ENCODE measurements around the gene COX7B2.
A peak's percentile ranks its signal among the peaks of the same experiment; 100 is the strongest.

The COX7B2 gene

GRCh38 chr4:46850026-46850425, 59.0 kb downstream of the COX7B2 start:
- ATAC-seq: no peak
- TF ChIP-seq ZNF8 (CRISPR knock-in tag; IDR thresholded peaks at IDR 0.05) (no peak), TCF4 (CRISPR knock-in tag; IDR thresholded peaks at IDR 0.05; ENCODE audit: borderline replicate concordance) (no peak)

GRCh38 chr4:46844325-46844917, 64.6 kb downstream of the COX7B2 start:
- peak; percentile 57; the same call in 2 of the 3 replicates for ATAC-seq

GRCh38 chr4:46839128-46839527, 69.9 kb downstream of the COX7B2 start:
- ATAC-seq: no peak
- TF ChIP-seq RARB (CRISPR knock-in tag; IDR thresholded peaks at IDR 0.05): no peak
- no peak for TF ChIP-seq CSDC2 (CRISPR knock-in tag; IDR thresholded peaks at IDR 0.05)
- TF ChIP-seq ZFP3 (CRISPR knock-in tag; IDR thresholded peaks at IDR 0.05): no peak
- TF ChIP-seq ARNTL (CRISPR knock-in tag; IDR thresholded peaks at IDR 0.05; ENCODE audit: borderline replicate concordance, low read depth): no peak
- TF ChIP-seq TOX (CRISPR knock-in tag; IDR thresholded peaks at IDR 0.05; ENCODE audit: borderline replicate concordance): no peak
- no peak for TF ChIP-seq ZNF70 (CRISPR knock-in tag; IDR thresholded peaks at IDR 0.05)
- no peak for TF ChIP-seq GLIS3 (CRISPR knock-in tag; IDR thresholded peaks at IDR 0.05)
- TF ChIP-seq OSR1 (CRISPR knock-in tag; IDR thresholded peaks at IDR 0.05): no peak
- TF ChIP-seq SNAI2 (CRISPR knock-in tag; IDR thresholded peaks at IDR 0.05): no peak
- no peak for TF ChIP-seq CREB5 (CRISPR knock-in tag; IDR thresholded peaks at IDR 0.05; ENCODE audit: low read depth)

More at GRCh38 chr4:46844325-46844917, 64.6 kb downstream of the COX7B2 start:
- no peak for TF ChIP-seq OSR1 (CRISPR knock-in tag; IDR thresholded peaks at IDR 0.05)

GRCh38 chr4:46837639-46838038, 71.4 kb downstream of the COX7B2 start:
- TF ChIP-seq TCF4 (CRISPR knock-in tag; IDR thresholded peaks at IDR 0.05; ENCODE audit: borderline replicate concordance) (no peak), ZFP30 (CRISPR knock-in tag; IDR thresholded peaks at IDR 0.05) (no peak), ZNF8 (CRISPR knock-in tag; IDR thresholded peaks at IDR 0.05) (no peak), OSR1 (CRISPR knock-in tag; IDR thresholded peaks at IDR 0.05) (no peak), CREB5 (CRISPR knock-in tag; IDR thresholded peaks at IDR 0.05; ENCODE audit: low read depth) (no peak), TOX (CRISPR knock-in tag; IDR thresholded peaks at IDR 0.05; ENCODE audit: borderline replicate concordance) (no peak), ARNTL (CRISPR knock-in tag; IDR thresholded peaks at IDR 0.05; ENCODE audit: borderline replicate concordance, low read depth) (no peak), PATZ1 (CRISPR knock-in tag; IDR thresholded peaks at IDR 0.05; ENCODE audit: borderline replicate concordance) (no peak), ZC3H10 (CRISPR knock-in tag; IDR thresholded peaks at IDR 0.05) (no peak), CSRNP3 (CRISPR knock-in tag; IDR thresholded peaks at IDR 0.05) (no peak), ZNF70 (CRISPR knock-in tag; IDR thresholded peaks at IDR 0.05) (no peak), ESRRG (CRISPR knock-in tag; IDR thresholded peaks at IDR 0.05) (no peak), PPARA (CRISPR knock-in tag; IDR thresholded peaks at IDR 0.05; ENCODE audit: borderline replicate concordance) (no peak), CSDC2 (CRISPR knock-in tag; IDR thresholded peaks at IDR 0.05) (no peak), POU6F1 (CRISPR knock-in tag; IDR thresholded peaks at IDR 0.05; ENCODE audit: borderline replicate concordance, low read depth) (no peak), RARB (CRISPR knock-in tag; IDR thresholded peaks at IDR 0.05) (no peak), GLIS3 (CRISPR knock-in tag; IDR thresholded peaks at IDR 0.05) (no peak), BACH2 (CRISPR knock-in tag; IDR thresholded peaks at IDR 0.05; ENCODE audit: borderline replicate concordance) (no peak), ISL1 (CRISPR knock-in tag; IDR thresholded peaks at IDR 0.05) (no peak)
- ATAC-seq: no peak

Data from SK-N-SH treated with all-trans-retinoic acid at 6 μM for 48 hours (cell line).